Adrenal gland (tissue), 12 donors: ENCODE measurements around the gene ZNF500. TPM values are rescaled to one million over a fixed set of nuclear protein-coding genes. Genes with fewer than 3 reads are reported as not detected.

ENCODE experiments used
- DNase-seq, 7 donors: peaks; one replicate each; pipeline ENCODE4 v3.0.0-alpha.2; 2019 to 2020
- H3K27ac ChIP-seq, 5 donors: fragments of 200-600 bp; sonication (generic) in 4 of 5; 1 replicate in 3 of 5; 2 replicates in 2 of 5; pipeline versions ENCODE4 v1.5.1 to v1.8.0; 2016 to 2020; ENCODE audit warnings: mild to moderate bottlenecking in 1 of 5
- H3K27me3 ChIP-seq: fragments of 200-600 bp; 2 replicates; pipeline ENCODE4 v1.8.0; 2021
- H3K36me3 ChIP-seq, 2 donors: fragments of 200-600 bp; replicated peaks in 1 of 2; 1 replicate in 1 of 2; 2 replicates in 1 of 2; pipeline versions ENCODE4 v1.5.1 to v1.8.0; 2018 to 2022
- H3K4me1 ChIP-seq, 2 donors: fragments of 200-600 bp; replicated peaks in 1 of 2; 1 replicate in 1 of 2; 2 replicates in 1 of 2; pipeline versions ENCODE4 v1.5.1 to v1.8.0; 2018 to 2021
- H3K4me3 ChIP-seq, 4 donors: fragments of 200-600 bp; sonication (generic) in 3 of 4; one replicate each; pipeline ENCODE4 v1.5.1; 2016 to 2018
- H3K9me3 ChIP-seq, 3 donors: fragments of 200-600 bp; sonication (generic) in 1 of 3; replicated peaks in 1 of 3; 1 replicate in 2 of 3; 2 replicates in 1 of 3; pipeline versions ENCODE4 v1.5.1 to v1.8.0; 2016 to 2021
- POLR2A ChIP-seq, 2 donors: fragments of 450-650 bp; IDR thresholded peaks; one replicate each; pipeline ENCODE4 v1.6.1; 2017; ENCODE audit warnings: antibody characterized with exemption in 2 of 2, mild to moderate bottlenecking in 2 of 2, moderate library complexity in 1 of 2
- WGBS, 4 donors: extraction: QIAGEN DNeasy Blood & Tissue Kit in 2 of 4; methylation state at CpG; one replicate each; pipeline versions ENCODE4 v1.1.5 to v1.1.7; 2013 to 2017; 5-methylcytosine and 5-hydroxymethylcytosine counted together
- intact Hi-C, 2 donors: fragments of 100-400 bp; cut with DNase I; formaldehyde crosslinking; loops; one replicate each; pipeline versions ENCODE4 v1.14.1 to v1.15.0; 2022 to 2023
- polyA plus RNA-seq, 3 donors: library from polyadenylated mRNA; stranded (reverse); fragments of 200-250 nt in 2 of 3; fragments of 350-450 nt in 1 of 3; fragmentation: Illumina TruSeq in 1 of 3; extraction: RNeasy Lipid Tissue Mini Kit (QIAGEN cat#74804) in 1 of 3; gene quantifications; one replicate each; pipeline ENCODE4 v1.2.3, GENCODE V29; 2013 to 2014
- total RNA-seq, 9 donors: library from RNA; depleted of rRNA in 4 of 9; stranded (reverse); fragments of >200 nt in 4 of 9; fragments of 120-200 nt in 1 of 9; fragmentation: NEBNext Ultra II Directional in 1 of 9; extraction: Animal tissue kit (Norgen Biotek cat#: 25700) in 1 of 9; gene quantifications; one replicate each; pipeline versions ENCODE4 v1.1.0 to v1.2.4, GENCODE V29; 2013 to 2023
- TF ChIP-seq, protein P1 (sequence below), 6 experiments: fragments of 450-650 bp in 4 of 6; fragments of 200-600 bp in 2 of 6; sonication (generic) in 1 of 6; IDR thresholded peaks; 1 replicate in 5 of 6; 2 replicates in 1 of 6; pipeline versions ENCODE4 v1.5.1 to v1.8.0; 2016 to 2021; ENCODE audit warnings: antibody characterized with exemption in 6 of 6, mild to moderate bottlenecking in 2 of 6, moderate library complexity in 1 of 6
- donor health status: healthy with polysubstance abuse.
- donor health status: Bipolar disorder and iron deficiency.
- donor health status: DM: yes; HTN: yes; CAD: no.
- donor health status: DM: no; HTN: no; CAD: no.
- donor health status: DM: no; HTN: no; CAD: no.
- donor health status: DM: yes; HTN: yes; CAD: no.

ZNF500 gene
- total and polyA plus RNA-seq, 12 donors, result 3.9 to 23.7 (median 11.4) TPM

DNA sequence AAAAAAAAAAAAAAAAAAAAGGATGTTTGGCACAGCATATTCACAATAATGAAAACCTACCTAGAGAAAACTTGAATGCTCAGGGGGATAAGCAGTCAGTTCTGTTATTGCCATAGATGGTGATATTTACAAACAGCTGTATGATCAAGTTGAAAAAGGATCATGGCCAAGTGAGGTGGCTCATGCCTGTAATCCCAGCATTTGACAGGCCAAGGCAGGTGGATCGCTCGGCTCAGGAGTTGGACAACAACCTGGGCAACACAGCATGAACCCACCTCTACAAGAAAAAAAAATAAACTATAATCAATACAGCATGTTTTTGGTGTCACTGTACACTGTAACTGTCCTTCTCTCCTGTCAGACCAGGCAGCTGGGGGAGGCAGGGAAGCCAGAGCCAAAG is 52.0 kb downstream of the ZNF500 start:
- 90 to 100% (median 97%) methylated on average over 2 of the region's 2 CpGs for WGBS, 4 donors
- H3K36me3 ChIP-seq, result peaks cover 0 to 33% of the 10 kb centered on the region in 2 donors
- H3K27ac ChIP-seq, result no peak overlapping the region
- intact Hi-C loops, result no loop called here
- H3K4me1 ChIP-seq, result no peaks in the 10 kb centered on the region
- no peak for DNase-seq
- no peaks in the 10 kb centered on the region for H3K27me3 ChIP-seq
- H3K9me3 ChIP-seq, result no peaks in the 10 kb centered on the region
- no peak for TF ChIP-seq POLR2A (IDR thresholded peaks at IDR 0.05)
- TF ChIP-seq, protein P1, sequence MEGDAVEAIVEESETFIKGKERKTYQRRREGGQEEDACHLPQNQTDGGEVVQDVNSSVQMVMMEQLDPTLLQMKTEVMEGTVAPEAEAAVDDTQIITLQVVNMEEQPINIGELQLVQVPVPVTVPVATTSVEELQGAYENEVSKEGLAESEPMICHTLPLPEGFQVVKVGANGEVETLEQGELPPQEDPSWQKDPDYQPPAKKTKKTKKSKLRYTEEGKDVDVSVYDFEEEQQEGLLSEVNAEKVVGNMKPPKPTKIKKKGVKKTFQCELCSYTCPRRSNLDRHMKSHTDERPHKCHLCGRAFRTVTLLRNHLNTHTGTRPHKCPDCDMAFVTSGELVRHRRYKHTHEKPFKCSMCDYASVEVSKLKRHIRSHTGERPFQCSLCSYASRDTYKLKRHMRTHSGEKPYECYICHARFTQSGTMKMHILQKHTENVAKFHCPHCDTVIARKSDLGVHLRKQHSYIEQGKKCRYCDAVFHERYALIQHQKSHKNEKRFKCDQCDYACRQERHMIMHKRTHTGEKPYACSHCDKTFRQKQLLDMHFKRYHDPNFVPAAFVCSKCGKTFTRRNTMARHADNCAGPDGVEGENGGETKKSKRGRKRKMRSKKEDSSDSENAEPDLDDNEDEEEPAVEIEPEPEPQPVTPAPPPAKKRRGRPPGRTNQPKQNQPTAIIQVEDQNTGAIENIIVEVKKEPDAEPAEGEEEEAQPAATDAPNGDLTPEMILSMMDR (IDR thresholded peaks at IDR 0.05), result no peak
- H3K4me3 ChIP-seq, result no peak overlapping the region

DNA sequence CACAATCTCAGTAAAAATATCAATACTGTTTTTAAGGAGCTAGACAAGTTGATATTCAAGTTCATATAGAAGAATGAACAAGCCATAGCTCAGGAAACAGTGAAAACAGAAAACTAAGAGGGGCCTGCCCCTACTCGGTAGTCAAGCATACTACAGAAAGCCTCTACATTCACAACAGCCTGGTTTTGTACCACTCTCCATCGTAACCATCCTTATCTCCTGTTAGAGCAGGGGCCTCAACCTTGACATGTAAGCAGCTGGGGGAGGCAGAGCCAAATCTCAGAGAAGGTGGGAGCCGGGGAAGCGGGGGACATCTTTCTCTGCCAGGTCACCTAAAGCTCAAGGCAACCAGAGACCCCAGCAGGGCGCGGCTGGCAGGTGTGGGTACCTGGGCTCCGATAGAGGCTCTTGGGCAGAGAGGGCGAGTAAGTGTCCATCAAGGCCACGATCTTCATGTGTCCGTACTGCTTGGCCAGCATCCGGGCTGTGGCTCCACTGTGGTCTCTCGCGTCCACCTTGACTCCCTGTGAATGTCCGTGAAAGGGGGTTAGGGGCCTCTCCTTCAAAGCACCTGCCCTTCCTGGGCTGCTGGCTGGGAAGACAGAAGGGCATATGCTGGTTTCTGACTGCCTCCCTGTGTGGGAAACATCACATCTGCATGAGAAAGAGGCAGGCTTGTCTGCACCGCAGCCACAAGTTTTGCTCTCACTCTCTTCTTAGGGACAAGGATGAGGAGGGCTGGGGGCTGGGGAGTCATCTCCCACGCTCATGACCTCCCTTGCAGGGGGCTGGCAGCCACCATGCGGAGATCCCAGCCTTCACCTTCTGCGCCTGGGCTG is 53.1 kb downstream of the ZNF500 start:
- Histone ChIP-seq H3K4me3 (no peak overlapping the region), H3K27ac (no peak overlapping the region), H3K36me3 (peaks cover 0 to 39% of the 10 kb centered on the region in 2 donors), H3K9me3 (no peaks in the 10 kb centered on the region), H3K27me3 (no peaks in the 10 kb centered on the region), H3K4me1 (no peaks in the 10 kb centered on the region)
- no peak for TF ChIP-seq POLR2A (IDR thresholded peaks at IDR 0.05)
- no peak for DNase-seq
- intact Hi-C loops, result no loop called here
- WGBS, 4 donors, result 81 to 85% (median 82%) methylated on average over 16 to 18 of the region's 18 CpGs

DNA sequence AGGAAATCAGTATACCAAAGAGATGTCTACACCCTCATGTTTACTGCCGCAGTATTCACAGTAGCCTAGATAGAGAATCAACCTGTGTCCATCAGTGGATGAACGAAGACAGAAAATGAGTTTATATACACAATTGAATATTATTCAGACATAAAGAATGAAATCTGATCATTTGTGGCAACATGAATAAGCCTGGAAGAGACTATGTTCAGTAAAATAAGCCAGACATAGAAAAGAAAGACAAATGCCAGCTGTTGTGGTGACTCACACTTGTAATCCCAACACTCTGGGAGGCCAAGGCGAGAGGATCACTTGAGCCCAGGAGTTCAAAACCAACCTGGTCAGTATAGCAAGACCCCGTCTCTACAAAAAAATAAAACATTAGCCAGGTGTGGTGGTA is 57.5 kb downstream of the ZNF500 start:
- no peaks in the 10 kb centered on the region for H3K9me3 ChIP-seq
- intact Hi-C loops, result no loop called here
- no peak for TF ChIP-seq POLR2A (IDR thresholded peaks at IDR 0.05)
- TF ChIP-seq, protein P1 (IDR thresholded peaks at IDR 0.05), result no peak
- 97 to 100% (median 97%) methylated on average over 4 of the region's 4 CpGs for WGBS, 4 donors
- no peaks in the 10 kb centered on the region for H3K4me1 ChIP-seq
- peaks cover 0 to 42% of the 10 kb centered on the region in 2 donors for H3K36me3 ChIP-seq
- no peak overlapping the region for H3K27ac ChIP-seq
- DNase-seq, result no peak
- no peak overlapping the region for H3K4me3 ChIP-seq
- no peaks in the 10 kb centered on the region for H3K27me3 ChIP-seq

DNA sequence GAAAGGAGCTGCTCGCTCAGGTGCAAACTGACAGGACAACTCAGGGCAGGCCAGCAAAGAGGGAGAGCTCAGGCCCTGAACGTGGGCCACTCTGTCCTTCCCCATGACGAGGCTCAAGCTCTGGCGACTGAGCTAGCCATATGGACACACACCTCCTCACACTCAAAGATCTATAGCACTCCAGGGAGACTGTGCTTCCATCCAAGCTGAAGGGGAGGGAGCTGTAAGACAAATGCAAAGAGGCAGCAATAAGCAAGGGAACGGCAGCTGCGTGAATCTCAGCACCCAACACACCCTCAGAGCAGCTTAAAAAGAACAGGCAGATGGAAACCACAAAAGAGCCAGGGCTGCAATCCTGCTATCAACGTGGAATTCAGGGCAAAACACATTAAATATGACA is 60.1 kb downstream of the ZNF500 start:
- H3K27me3 ChIP-seq, result no peaks in the 10 kb centered on the region
- no peak for DNase-seq
- peaks cover 0 to 48% of the 10 kb centered on the region in 2 donors for H3K36me3 ChIP-seq
- no peak for TF ChIP-seq POLR2A (IDR thresholded peaks at IDR 0.05)
- TF ChIP-seq, protein P1 (IDR thresholded peaks at IDR 0.05), result no peak
- H3K9me3 ChIP-seq, result no peaks in the 10 kb centered on the region
- no peak overlapping the region for H3K27ac ChIP-seq
- 79 to 89% (median 82%) methylated on average over 6 to 7 of the region's 7 CpGs for WGBS, 4 donors
- H3K4me3 ChIP-seq, result no peak overlapping the region
- no peaks in the 10 kb centered on the region for H3K4me1 ChIP-seq
- intact Hi-C loops, result no loop called here

- no peak for DNase-seq
- 95 to 97% (median 95%) methylated on average over 8 to 14 of the region's 14 CpGs for WGBS, 4 donors
- H3K4me1 ChIP-seq, result no peaks in the 10 kb centered on the region
- no peaks in the 10 kb centered on the region for H3K9me3 ChIP-seq
- no peak overlapping the region for H3K27ac ChIP-seq
- H3K36me3 ChIP-seq, result peaks cover 0 to 57% of the 10 kb centered on the region in 2 donors
- intact Hi-C loops, result no loop called here
- H3K27me3 ChIP-seq, result no peaks in the 10 kb centered on the region
- no peak overlapping the region for H3K4me3 ChIP-seq
- no peak for TF ChIP-seq POLR2A (IDR thresholded peaks at IDR 0.05)
- TF ChIP-seq, protein P1 (IDR thresholded peaks at IDR 0.05), result no peak
Measured at GRCh38 chr16:4704913-4705312, 62.0 kb downstream of the ZNF500 start.
